Jurkat, Clone E6-1 (cell line): Measurements from ENCODE around the gene UBAC2.

Source experiments
- DNase-seq: peaks from one replicate; pipeline ENCODE4 v3.0.0-alpha.2; 2011; ENCODE audit warnings: low read depth, low spot score
- H3K4me3 ChIP-seq: 2 replicates; pipeline ENCODE4 v1.5.1; 2011; ENCODE audit warnings: mild to moderate bottlenecking, low read length, control low read depth, moderate library complexity

UBAC2 gene

GRCh38 chr13:99301056-99301838 lies 100.6 kb downstream of the UBAC2 start:
- no peak overlapping the region for H3K4me3 ChIP-seq
- no peak for DNase-seq

GRCh38 chr13:99301913-99302636 lies 101.4 kb downstream of the UBAC2 start:
- no peak for DNase-seq
- no peak overlapping the region for H3K4me3 ChIP-seq

- H3K4me3 ChIP-seq: no peak overlapping the region
- DNase-seq: no peak
Observed at GRCh38 chr13:99302637-99303505, 102.2 kb downstream of the UBAC2 start.

GRCh38 chr13:99303863-99304521 lies 103.3 kb downstream of the UBAC2 start:
- no peak overlapping the region for H3K4me3 ChIP-seq
- DNase-seq: no peak

GRCh38 chr13:99304541-99304940 lies 103.9 kb downstream of the UBAC2 start:
- DNase-seq: no peak
- no peak overlapping the region for H3K4me3 ChIP-seq

- no peak for DNase-seq
- H3K4me3 ChIP-seq: no peak overlapping the region
Observed at GRCh38 chr13:99305158-99305557, 104.5 kb downstream of the UBAC2 start.

GRCh38 chr13:99305566-99305965 lies 104.9 kb downstream of the UBAC2 start:
- DNase-seq: no peak
- no peak overlapping the region for H3K4me3 ChIP-seq

GRCh38 chr13:99307247-99307646 lies 106.6 kb downstream of the UBAC2 start, which contains the start of gene GPR183:
Gene GPR183 (minus strand): TSS chr13:99307399. CDS start chr13:99296145, 11,254 bp downstream.
- no peak for DNase-seq
- no peak within 1 kb of the TSS for H3K4me3 ChIP-seq

GRCh38 chr13:99307648-99308339 lies 107.1 kb downstream of the UBAC2 start:
- DNase-seq: no peak
- H3K4me3 ChIP-seq: no peak overlapping the region

- no peak overlapping the region for H3K4me3 ChIP-seq
- DNase-seq: no peak
Observed at GRCh38 chr13:99308471-99309087, 107.9 kb downstream of the UBAC2 start.

GRCh38 chr13:99310382-99311031 lies 109.9 kb downstream of the UBAC2 start:
- DNase-seq: no peak

GRCh38 chr13:99311137-99311536 lies 110.5 kb downstream of the UBAC2 start:
- no peak overlapping the region for H3K4me3 ChIP-seq
- no peak for DNase-seq

More at GRCh38 chr13:99310382-99311031, 109.9 kb downstream of the UBAC2 start:
- no peak overlapping the region for H3K4me3 ChIP-seq

- H3K4me3 ChIP-seq: no peak overlapping the region
- no peak for DNase-seq
Observed at GRCh38 chr13:99311748-99312492, 111.3 kb downstream of the UBAC2 start.

GRCh38 chr13:99312493-99312883 lies 111.8 kb downstream of the UBAC2 start:
- H3K4me3 ChIP-seq: no peak overlapping the region
- DNase-seq: no peak

- no peak overlapping the region for H3K4me3 ChIP-seq
- DNase-seq: no peak
Observed at GRCh38 chr13:99313501-99313900, 112.8 kb downstream of the UBAC2 start.

GRCh38 chr13:99313941-99314340 lies 113.3 kb downstream of the UBAC2 start:
- no peak overlapping the region for H3K4me3 ChIP-seq
- no peak for DNase-seq

- H3K4me3 ChIP-seq: no peak overlapping the region
- DNase-seq: no peak
Observed at GRCh38 chr13:99314640-99315176, 114.1 kb downstream of the UBAC2 start.
